Mammary microvascular endothelial cell (primary cell): ENCODE measurements around the gene HSD17B11. TPM values are rescaled to one million over a fixed set of nuclear protein-coding genes. Genes with fewer than 3 reads are reported as not detected.

Experiments
- total RNA-seq: library from RNA; depleted of rRNA; stranded (reverse); fragments of >200 nt; gene quantifications from 2 replicates; pipeline ENCODE4 v1.2.3, GENCODE V29; 2015

The HSD17B11 gene, protein sequence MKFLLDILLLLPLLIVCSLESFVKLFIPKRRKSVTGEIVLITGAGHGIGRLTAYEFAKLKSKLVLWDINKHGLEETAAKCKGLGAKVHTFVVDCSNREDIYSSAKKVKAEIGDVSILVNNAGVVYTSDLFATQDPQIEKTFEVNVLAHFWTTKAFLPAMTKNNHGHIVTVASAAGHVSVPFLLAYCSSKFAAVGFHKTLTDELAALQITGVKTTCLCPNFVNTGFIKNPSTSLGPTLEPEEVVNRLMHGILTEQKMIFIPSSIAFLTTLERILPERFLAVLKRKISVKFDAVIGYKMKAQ
- 29.2 and 29.9 TPM in 2 replicates for total RNA-seq

DNA sequence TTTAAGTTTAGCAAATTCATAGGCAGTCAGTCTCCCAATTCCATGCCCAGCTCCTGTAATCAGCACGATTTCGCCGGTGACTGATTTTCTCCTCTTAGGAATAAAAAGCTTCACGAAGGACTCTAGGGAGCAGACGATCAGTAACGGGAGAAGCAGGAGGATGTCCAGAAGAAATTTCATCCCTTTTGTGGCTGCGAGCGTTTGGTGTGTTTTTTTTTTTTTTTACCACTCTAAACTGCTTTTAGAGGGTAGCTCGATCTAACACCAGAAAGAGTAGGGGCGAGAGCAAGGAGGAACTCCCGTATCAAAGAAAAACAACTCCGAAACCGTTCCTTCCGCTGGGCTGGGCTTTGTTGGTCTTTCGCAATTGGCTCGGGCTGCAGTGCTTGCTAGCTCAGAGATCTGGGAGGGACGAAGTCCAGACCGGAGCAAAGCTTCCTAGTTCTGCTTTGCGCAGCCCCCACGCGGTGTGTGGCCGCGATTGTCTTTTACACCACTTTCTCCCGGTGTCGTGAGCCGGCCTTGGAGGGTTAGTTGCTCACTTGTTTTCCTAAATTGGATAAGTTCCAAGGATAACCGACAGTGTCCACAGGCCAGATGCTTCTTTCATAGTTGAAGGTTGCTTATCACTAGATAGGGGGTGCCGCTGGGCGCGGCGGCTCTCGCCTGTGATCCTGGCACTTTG, at the start of gene HSD17B11:
Gene HSD17B11, minus strand, starts transcription at position 298 of the 685 bp plus-strand sequence. Its CDS starts 118 bp downstream, at position 180.

DNA sequence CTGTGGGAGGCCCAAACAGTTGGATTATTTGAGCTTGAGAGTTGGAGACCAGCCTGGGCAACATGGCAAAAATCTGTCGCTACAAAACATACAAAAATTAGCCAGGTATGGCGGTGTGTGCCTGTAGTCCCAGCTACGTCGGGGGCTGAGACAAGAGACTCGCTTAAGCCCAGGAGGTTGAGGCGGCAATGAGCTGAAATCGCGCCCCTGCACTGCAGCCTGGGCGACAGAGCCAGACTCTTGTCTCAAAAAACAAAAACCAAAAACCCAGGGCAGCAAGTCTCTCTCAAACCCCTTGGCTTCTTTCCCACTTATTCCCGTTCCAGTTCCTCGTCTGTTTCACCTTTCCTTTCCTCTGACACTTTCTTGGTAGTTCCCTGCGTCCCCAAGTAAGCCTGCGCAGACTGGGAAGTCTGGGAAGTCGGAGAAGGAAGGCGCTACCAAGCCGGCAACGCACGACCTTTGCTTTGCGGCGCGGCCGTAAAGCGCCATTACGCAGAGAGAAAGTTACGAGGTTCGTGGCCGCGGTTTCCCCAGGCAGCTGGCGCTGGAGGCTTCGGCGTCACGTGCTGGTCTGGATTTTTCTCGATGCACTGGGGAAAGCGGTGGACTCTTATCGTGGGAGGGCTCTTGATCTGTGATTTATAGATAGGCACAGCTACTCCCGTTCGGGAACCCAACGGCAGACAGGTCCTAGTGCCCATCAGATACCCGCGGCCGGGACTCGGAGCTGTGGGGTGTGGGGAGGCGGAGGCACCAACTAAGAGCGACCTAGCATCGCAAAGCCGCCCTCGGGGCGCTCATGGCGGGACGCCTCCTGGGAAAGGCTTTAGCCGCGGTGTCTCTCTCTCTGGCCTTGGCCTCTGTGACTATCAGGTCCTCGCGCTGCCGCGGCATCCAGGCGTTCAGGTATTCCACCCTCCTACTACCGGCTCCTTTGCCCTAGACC, 31.4 kb upstream of the HSD17B11 start, which contains the start of gene NUDT9:
Gene NUDT9, plus strand, starts transcription at position 470 of the 949 bp plus-strand sequence. Its CDS starts 333 bp downstream, at position 803.

GRCh38 chr4:87322754-87323153, 68.2 kb downstream of the HSD17B11 start, which contains the start of gene HSD17B13:
Gene HSD17B13, minus strand, starts transcription at chr4:87322882. Its CDS starts 41 bp downstream, at chr4:87322841.

Other genes starting within 250 kb of the HSD17B11 start
- 4.3 and 5.0 TPM in 2 replicates for gene KLHL8, start 170.6 kb downstream of the HSD17B11 start, total RNA-seq
- 0.05 and 0.27 TPM in 2 replicates for gene HSD17B13, start 68.3 kb downstream of the HSD17B11 start, total RNA-seq
- gene NUDT9, start 31.4 kb upstream of the HSD17B11 start, total RNA-seq = 25.2 and 30.7 TPM in 2 replicates
- gene SPARCL1, start 138.2 kb upstream of the HSD17B11 start, total RNA-seq = 58.5 and 60.4 TPM in 2 replicates
- not detected in 2 replicates for gene DSPP, start 217.3 kb upstream of the HSD17B11 start, total RNA-seq